ENCODE results near the gene KHDC3L.

The KHDC3L gene

GRCh38 chr6:73362358-73362757, at the start of gene KHDC3L:
Gene KHDC3L, plus strand, starts transcription at chr6:73362658. Its CDS starts 72 bp downstream, at chr6:73362730.
- no peak for DNase-seq

DNA sequence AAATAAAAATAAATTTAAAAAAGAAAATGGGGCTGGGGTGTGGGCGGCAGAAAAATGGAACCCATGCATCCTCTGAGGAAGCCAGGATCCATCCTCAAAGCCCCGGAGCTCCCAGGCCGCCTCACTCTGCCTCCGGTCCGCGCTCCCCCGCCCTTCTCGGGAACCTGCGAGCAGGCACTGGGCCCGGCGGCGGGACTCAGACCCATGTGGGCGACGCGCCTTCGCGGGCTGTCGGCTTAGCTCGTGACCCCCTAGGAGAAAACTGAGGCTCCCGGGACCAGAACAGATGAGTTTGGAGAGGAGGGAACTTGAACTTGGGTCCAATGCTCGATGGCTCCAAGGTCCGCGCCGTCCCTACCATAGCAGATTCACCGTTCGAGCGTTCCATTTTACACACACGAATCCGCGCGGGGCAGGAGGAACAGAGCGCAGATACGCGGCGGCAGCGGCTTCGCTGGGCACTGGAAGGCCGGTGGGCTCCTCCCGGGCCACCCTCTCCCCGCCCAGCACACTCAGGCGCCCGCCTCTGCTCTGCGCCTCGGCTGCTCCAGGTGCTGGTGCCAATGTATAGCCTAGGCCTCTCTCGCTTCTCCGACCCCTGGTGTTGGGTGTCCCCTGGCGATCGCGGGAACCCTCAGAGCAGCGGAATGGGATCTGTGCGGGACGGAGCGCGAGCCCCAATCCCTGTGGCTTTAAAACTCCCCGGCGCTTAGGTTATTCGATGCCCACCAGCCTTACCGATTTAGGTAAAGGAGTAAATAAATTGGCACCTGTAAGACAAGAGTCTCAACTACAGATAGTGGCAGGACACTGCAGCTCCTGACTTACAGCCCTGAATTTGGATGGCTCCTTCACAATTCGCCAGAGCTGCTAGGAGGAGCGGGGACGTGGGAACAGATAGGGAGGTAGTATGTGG, 47.6 kb upstream of the KHDC3L start:
- DNase-seq, result no peak

GRCh38 chr6:73323323-73323722, 39.1 kb upstream of the KHDC3L start:
- no peak for DNase-seq

DNA sequence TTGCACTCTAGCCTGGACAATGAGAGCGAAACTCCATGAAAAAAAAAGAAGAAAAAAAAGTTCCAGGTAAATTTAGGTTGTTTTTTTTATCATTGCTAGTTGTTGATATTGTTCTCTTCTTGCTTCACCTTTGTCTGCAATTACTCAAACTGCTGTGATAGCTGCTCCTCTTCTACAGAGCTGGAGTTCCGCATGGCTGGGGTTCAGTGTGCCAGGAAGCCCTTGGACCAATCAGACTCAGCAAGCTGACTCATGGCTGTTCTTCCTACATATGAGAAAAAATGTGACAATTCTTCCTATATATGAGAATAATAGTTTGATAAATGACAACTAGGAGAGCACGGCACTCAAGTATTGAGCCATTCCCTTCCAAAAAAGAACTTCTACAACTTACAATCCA, 36.8 kb upstream of the KHDC3L start:
- DNase-seq, result no peak

- DNase-seq, result no peak
Measured at GRCh38 chr6:73328790-73329189, 33.7 kb upstream of the KHDC3L start.

- no peak for DNase-seq
Measured at GRCh38 chr6:73329201-73329600, 33.3 kb upstream of the KHDC3L start.

GRCh38 chr6:73339340-73339739, 23.1 kb upstream of the KHDC3L start:
- no peak for DNase-seq

- DNase-seq, result no peak
Measured at GRCh38 chr6:73340048-73340447, 22.4 kb upstream of the KHDC3L start.

DNA sequence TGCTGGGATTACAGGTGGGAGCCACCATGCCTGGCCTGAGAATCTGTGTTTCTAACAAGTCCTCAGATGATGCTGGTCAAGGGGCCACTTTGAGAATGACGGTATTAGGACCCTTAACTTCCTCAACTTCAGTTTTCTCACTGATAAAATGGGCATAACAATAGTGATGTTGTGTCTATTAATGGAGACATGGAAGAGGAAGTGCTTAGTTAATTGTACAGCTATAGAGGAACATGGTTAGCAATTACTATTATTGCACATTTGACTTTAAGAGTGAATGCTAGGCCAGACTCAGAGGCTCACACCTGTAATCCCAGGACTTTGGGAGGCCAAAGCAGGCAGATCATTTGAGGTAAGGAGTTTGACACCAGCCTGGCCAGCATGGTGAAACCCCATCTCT, 21.1 kb upstream of the KHDC3L start:
- no peak for DNase-seq

DNA sequence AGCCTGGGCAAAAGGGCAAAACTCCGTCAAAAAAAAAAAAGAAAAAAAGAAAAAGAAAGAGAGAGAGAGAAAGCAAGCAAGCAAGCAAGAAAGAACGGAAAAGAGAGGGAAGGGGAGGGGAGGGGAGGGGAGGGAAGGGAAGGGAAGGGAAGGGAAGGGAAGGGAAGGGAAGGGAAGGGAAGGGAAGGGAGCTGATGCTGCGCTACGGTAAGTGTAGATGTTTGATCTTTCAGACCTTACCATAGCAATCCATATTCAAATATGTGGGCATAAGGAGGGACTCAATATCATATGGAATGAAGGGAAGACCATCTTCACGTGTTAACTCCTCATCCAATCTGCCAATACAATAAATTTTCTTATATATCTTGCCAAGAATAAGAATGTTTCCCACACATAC, 20.3 kb upstream of the KHDC3L start:
- DNase-seq, result no peak

DNA sequence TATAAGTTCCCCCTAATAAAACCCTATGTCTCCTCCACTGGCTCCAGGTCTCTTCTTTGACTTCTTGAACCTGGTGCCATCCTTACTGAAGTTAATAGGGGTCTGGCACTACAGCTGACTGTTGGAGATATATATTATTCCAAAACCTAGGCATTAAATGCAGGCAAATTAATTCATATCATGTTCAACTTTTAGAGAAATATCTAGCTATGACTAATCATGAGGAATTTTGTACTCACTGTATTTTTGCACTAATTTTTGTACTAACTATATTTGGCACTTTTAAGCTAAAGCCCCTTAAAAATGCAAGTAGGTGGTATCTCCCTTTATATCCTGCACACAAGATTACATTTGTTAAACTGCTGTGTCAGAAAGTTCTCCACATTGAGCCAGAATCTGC, 19.3 kb upstream of the KHDC3L start:
- no peak for DNase-seq

DNA sequence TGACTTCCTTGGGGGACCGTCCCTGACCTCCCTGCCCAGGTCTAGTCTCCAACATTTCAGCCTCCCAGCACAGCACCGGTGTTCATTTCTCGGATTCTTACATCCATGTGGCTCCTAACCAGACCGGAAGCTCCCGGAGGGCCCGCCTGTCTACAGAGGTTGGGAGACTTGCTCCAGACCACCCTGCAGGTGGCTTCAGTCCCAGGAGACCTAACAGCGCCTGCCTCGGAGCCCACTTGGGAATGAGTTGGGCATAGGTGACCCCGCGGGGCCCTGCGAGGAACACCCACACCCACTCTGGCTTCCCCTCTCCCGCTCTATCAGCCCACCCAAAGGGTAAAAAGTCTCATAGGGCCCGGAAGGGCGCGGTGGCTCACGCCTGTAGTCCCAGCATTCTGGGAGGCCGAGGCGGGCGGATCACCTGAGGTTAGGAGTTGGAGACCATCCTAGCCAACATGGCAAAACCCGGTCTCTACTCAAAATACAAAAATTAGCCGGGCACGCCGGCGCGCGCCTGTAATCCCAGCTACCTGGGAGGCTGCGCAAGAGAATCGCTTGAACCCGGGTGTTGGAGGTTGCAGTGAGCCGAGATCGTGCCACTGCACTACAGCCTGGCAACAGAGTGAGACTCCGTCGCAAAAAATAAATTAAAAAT, 13.8 kb upstream of the KHDC3L start:
- no peak for DNase-seq

GRCh38 chr6:73349311-73349710, 13.1 kb upstream of the KHDC3L start:
- no peak for DNase-seq

DNA sequence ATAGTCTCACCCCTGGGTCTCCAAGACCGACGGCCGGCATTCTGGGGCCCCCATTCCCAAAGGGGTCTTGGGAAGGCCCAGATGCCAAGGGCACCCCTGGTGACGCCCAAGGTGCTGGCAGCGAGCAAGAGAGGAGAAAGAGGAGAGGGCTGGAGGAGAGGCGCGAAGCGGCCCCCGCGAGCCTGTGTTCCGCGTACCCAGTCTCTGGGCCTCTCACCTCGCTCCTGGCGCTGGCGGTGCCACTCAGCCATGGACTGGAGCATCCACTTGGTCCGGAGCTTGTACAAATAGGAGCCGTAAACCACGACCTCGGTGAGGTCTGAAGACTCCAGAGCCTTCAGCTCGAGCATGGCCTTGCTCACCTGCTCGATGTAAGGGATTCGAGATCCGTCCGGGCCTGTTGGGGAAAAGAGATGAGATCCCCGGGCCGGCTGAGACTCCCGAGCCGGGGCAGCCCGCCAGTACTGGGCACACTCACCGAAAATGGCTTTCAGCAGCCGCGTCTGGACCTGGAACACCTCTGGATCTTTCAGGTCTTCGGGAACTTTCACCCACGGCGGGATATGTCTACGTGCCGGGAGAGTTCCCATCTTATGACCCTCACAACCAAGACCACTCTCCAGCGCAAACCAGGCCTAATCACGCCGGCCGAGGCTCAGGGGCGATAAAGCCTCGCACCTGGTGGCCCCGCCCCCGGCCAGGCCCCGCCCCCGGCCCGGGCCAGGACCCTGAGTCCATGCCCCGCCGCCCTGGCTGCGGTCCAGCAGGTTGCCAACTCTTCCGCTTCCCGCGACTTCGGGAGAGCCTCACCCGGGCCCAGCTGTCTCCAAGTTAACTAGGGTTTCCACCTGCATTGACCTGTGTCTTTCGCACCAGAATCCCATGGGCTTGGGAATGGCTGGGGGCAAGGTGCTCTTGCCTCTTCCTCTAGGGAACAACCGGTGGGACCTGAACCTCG, 8.5 kb upstream of the KHDC3L start, which contains the start of gene DPPA5:
Gene DPPA5, minus strand, starts transcription at position 641 of the 958 bp plus-strand sequence. Its CDS starts 51 bp downstream, at position 590.
- no peak for DNase-seq

DNA sequence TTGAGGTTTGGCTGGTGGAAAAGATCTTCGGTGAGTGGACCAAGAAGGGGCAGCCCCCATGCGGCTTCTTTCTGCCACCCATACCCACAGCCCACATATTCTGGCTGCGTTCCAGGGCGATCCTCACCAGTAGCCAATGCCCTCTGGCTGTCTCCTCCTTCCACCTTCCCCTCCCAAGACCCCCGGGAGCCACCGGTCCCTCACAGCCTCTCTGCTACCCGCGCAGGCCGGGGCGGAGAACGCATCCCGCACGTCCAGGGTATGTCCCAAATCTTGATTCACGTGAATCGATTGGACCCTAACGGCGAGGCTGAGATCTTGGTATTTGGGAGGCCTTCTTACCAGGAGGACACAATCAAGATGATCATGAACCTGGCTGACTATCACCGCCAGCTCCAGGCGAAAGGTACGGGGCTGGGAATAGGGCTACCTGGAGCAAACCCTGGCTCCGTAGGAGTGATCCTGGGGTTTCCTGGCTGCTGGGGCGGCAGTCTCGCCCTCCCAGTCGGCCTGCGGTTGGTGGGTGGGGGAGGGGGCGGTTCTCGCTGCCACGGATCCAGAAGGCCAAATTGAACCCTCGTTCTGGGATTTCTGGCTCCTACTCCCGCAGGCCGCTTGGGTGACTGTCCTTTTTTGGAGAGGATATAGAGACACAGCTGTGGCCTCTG, 545 bp downstream of the KHDC3L start:
- DNase-seq, result no peak

- no peak for DNase-seq
Measured at GRCh38 chr6:73363537-73363875, 1.0 kb downstream of the KHDC3L start.

- DNase-seq, result no peak
Measured at GRCh38 chr6:73364121-73364520, 1.7 kb downstream of the KHDC3L start.

DNA sequence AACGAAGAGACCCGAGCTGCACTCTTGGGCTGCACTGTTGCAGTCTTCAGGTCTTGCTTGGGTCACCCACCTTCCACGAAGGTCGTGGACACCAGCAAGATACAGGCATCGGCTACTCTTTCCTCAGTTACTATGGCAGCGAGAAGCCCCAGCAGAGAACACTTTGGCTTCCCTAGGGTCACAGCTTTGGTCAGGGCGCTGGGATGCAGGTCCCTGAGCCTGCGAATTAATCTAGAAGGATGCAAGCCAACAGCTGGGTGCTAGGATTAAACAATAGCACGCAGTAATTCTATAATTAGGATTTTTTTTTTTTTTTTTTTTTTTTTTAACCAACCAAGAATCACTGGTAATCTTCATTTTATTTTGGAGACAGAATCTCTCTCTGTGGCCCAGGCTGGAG, 2.1 kb downstream of the KHDC3L start:
- DNase-seq, result peak; percentile 7

- DNase-seq, result peak; percentile 85
Measured at GRCh38 chr6:73367761-73368355, 5.4 kb downstream of the KHDC3L start.

- no peak for DNase-seq
Measured at GRCh38 chr6:73368675-73369074, 6.2 kb downstream of the KHDC3L start.

- no peak for DNase-seq
Measured at GRCh38 chr6:73369157-73369556, 6.7 kb downstream of the KHDC3L start.

DNA sequence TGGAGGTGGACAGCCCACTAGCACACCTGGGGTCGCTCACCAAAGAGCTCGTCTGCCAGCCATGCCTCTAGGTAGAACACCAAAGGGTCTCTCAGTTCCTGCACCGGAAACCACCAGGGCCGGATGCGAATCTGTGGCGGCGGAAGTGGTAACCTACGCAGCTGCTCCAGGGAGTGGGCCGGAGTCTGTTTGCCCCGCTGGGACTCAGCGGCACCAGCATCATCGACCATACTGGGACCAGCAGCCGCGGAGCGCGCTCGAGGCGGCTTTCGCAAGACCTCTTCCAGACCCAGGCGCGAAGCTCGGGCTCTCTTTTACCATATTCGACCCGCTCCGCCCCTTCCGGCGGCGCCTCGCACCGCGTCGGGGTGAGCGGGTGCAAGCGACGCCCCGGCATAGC, 7.1 kb downstream of the KHDC3L start, which contains the start of gene OOEP:
Gene OOEP, minus strand, starts transcription at position 335 of the 400 bp plus-strand sequence. Its CDS starts 105 bp downstream, at position 230.
- no peak for DNase-seq

Data from NCI-H82 (cell line).